GM12878 (cell line): ENCODE data around the gene RECK.

Experiments used
- ATF7 ChIP-seq: fragments of 450-650 bp; IDR thresholded peaks from 2 replicates; pipeline ENCODE4 v1.6.1; 2016; ENCODE audit warnings: low read depth, mild to moderate bottlenecking
- FOS ChIP-seq: IDR thresholded peaks from 3 replicates; pipeline ENCODE4 v1.6.1; 2011; ENCODE audit warnings: borderline replicate concordance; ENCODE audit not compliant: insufficient read length; ENCODE audit errors: extremely low read depth
- GABPA ChIP-seq: IDR thresholded peaks from 2 replicates; pipeline ENCODE4 v1.6.1; 2014; ENCODE audit warnings: antibody characterized with exemption, low read depth, mild to moderate bottlenecking, inconsistent platforms
- JUND ChIP-seq: IDR thresholded peaks from 2 replicates; pipeline ENCODE4 v1.6.1; 2012; ENCODE audit warnings: low read depth, mild to moderate bottlenecking, low read length, improper control_type of control experiment, moderate library complexity
- MXI1 ChIP-seq: fragments of 150-350 bp; IDR thresholded peaks from 2 replicates; pipeline ENCODE4 v1.6.1; 2011; ENCODE audit warnings: low read depth, mild to moderate bottlenecking, inconsistent platforms, low read length, improper control_type of control experiment
- MYC ChIP-seq: IDR thresholded peaks from 2 replicates; pipeline ENCODE4 v1.6.1; 2011; ENCODE audit warnings: mild to moderate bottlenecking, low read length, moderate library complexity, inconsistent platforms; ENCODE audit not compliant: insufficient read depth, insufficient replicate concordance, insufficient read length, severe bottlenecking
- POLR2A ChIP-seq: IDR thresholded peaks from 2 replicates; pipeline ENCODE4 v1.6.1; 2011; ENCODE audit warnings: low read depth, mild to moderate bottlenecking, low read length
- POLR2AphosphoS5 ChIP-seq: IDR thresholded peaks from 2 replicates; pipeline ENCODE4 v1.6.1; 2011; ENCODE audit warnings: mild to moderate bottlenecking, low read length, inconsistent platforms
- RFX5 ChIP-seq: IDR thresholded peaks from 2 replicates; pipeline ENCODE4 v1.6.1; 2011; ENCODE audit warnings: low read depth, low read length, improper control_type of control experiment
- SMARCA5 ChIP-seq: fragments of 450-650 bp; IDR thresholded peaks from 2 replicates; pipeline ENCODE4 v1.6.1; 2017; ENCODE audit warnings: mild to moderate bottlenecking
- TARDBP ChIP-seq: IDR thresholded peaks from 2 replicates; pipeline ENCODE4 v1.6.1; 2016; ENCODE audit warnings: borderline replicate concordance
- TF ChIP-seq, protein P1 (sequence below): IDR thresholded peaks from 2 replicates; pipeline ENCODE4 v1.6.1; 2011; ENCODE audit warnings: borderline replicate concordance, low read depth, mild to moderate bottlenecking, moderate library complexity, mixed read lengths, low read length; ENCODE audit not compliant: insufficient read depth; ENCODE audit errors: extremely low read length
- TF ChIP-seq, protein P2 (sequence below): fragments of 150-350 bp; IDR thresholded peaks from 2 replicates; pipeline ENCODE4 v1.6.1; 2016; ENCODE audit warnings: low read depth, low read length
- TF ChIP-seq, protein P3 (sequence below), 3 experiments: IDR thresholded peaks in 2 of 3; conservative IDR thresholded peaks in 1 of 3; 2 replicates each; pipeline ENCODE4 v1.5.1; 2011; ENCODE audit warnings: low read depth in 3 of 3, low read length in 3 of 3, mild to moderate bottlenecking in 3 of 3, control low read depth in 2 of 3, moderate library complexity in 2 of 3, inconsistent platforms in 1 of 3, mixed read lengths in 1 of 3; ENCODE audit not compliant: control insufficient read depth in 2 of 3, insufficient read depth in 1 of 3; ENCODE audit errors: extremely low read depth in 1 of 3

DNA sequence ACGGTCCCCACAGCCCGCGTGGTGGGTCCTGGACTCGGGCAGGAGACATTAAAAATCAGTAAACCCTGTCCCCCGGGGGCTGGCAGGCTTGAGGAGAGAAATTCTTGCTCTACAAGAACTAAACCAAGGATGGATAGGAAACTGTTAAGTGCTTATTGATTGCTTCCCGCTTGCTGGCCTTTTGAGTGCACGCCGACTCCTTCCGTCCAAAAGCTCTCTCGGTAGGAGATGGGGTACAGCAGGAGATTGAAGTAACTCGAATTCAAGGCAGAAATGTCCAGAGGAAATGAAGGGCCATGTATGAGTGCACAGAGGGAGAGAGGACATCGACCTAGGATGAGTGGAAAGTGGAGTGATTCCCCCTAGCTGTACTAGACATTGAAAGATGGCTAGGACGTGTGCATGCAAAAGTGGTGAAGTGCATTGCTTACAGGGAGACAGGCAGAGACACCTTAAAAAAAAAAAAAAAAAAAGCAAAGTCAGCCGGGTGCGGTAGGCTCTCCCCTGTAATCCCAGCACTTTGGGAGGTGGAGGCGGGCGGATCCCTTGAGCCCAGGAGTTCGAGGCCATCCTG lies 923 bp downstream of the RECK start:
- TF ChIP-seq TARDBP: no peak
- TF ChIP-seq, protein P1, sequence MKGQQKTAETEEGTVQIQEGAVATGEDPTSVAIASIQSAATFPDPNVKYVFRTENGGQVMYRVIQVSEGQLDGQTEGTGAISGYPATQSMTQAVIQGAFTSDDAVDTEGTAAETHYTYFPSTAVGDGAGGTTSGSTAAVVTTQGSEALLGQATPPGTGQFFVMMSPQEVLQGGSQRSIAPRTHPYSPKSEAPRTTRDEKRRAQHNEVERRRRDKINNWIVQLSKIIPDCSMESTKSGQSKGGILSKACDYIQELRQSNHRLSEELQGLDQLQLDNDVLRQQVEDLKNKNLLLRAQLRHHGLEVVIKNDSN: no peak
- TF ChIP-seq, protein P2, sequence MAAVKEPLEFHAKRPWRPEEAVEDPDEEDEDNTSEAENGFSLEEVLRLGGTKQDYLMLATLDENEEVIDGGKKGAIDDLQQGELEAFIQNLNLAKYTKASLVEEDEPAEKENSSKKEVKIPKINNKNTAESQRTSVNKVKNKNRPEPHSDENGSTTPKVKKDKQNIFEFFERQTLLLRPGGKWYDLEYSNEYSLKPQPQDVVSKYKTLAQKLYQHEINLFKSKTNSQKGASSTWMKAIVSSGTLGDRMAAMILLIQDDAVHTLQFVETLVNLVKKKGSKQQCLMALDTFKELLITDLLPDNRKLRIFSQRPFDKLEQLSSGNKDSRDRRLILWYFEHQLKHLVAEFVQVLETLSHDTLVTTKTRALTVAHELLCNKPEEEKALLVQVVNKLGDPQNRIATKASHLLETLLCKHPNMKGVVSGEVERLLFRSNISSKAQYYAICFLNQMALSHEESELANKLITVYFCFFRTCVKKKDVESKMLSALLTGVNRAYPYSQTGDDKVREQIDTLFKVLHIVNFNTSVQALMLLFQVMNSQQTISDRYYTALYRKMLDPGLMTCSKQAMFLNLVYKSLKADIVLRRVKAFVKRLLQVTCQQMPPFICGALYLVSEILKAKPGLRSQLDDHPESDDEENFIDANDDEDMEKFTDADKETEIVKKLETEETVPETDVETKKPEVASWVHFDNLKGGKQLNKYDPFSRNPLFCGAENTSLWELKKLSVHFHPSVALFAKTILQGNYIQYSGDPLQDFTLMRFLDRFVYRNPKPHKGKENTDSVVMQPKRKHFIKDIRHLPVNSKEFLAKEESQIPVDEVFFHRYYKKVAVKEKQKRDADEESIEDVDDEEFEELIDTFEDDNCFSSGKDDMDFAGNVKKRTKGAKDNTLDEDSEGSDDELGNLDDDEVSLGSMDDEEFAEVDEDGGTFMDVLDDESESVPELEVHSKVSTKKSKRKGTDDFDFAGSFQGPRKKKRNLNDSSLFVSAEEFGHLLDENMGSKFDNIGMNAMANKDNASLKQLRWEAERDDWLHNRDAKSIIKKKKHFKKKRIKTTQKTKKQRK: no peak
- TF ChIP-seq, protein P3, sequence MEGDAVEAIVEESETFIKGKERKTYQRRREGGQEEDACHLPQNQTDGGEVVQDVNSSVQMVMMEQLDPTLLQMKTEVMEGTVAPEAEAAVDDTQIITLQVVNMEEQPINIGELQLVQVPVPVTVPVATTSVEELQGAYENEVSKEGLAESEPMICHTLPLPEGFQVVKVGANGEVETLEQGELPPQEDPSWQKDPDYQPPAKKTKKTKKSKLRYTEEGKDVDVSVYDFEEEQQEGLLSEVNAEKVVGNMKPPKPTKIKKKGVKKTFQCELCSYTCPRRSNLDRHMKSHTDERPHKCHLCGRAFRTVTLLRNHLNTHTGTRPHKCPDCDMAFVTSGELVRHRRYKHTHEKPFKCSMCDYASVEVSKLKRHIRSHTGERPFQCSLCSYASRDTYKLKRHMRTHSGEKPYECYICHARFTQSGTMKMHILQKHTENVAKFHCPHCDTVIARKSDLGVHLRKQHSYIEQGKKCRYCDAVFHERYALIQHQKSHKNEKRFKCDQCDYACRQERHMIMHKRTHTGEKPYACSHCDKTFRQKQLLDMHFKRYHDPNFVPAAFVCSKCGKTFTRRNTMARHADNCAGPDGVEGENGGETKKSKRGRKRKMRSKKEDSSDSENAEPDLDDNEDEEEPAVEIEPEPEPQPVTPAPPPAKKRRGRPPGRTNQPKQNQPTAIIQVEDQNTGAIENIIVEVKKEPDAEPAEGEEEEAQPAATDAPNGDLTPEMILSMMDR (IDR thresholded peaks at IDR 0.05 in 2 of 3, conservative IDR thresholded peaks at IDR 0.05 in 1 of 3; ENCODE audit: control insufficient read depth in 2 of 3, extremely low read depth in 1 of 3, insufficient read depth in 1 of 3, low read depth in 3 of 3, low read length in 3 of 3): no peak
- no peak for TF ChIP-seq POLR2AphosphoS5
- no peak for TF ChIP-seq JUND
- no peak for TF ChIP-seq GABPA
- no peak for TF ChIP-seq RFX5
- TF ChIP-seq MXI1: no peak
- no peak for TF ChIP-seq FOS
- no peak for TF ChIP-seq ATF7
- TF ChIP-seq POLR2A: no peak
- no peak for TF ChIP-seq MYC
- no peak for TF ChIP-seq SMARCA5
